WTC11 (cell line): ENCODE measurements around the gene BORCS6. TPM values are rescaled to one million over a fixed set of nuclear protein-coding genes. Genes with fewer than 3 reads are reported as not detected.

Experiments used
- ATAC-seq: fragments of 200-7000 bp; cut with Tn5 transposase; 2 replicates; pipeline ENCODE4 v1.10.0; 2021; ENCODE audit warnings: mild to moderate bottlenecking, moderate library complexity
- CTCF ChIA-PET: fragments of 300-600 bp; sonication (Branson Sonifier 250); formaldehyde crosslinking; loops from one replicate; lab custom pipeline; 2021; ENCODE audit warnings: antibody characterized with exemption; lab: Charles Lee
- POLR2A ChIA-PET: fragments of 350-600 bp; sonication (Branson Sonifier 250); formaldehyde crosslinking; loops from one replicate; lab custom pipeline; 2021; ENCODE audit warnings: antibody characterized with exemption; lab: Charles Lee
- DNase-seq: peaks from one replicate; pipeline ENCODE4 v3.0.0; 2021; ENCODE audit warnings: low spot score
- H3K27ac Mint-ChIP-seq: 2 replicates; pipeline ENCODE4 v1.8.0; 2021; ENCODE audit warnings: mixed read lengths
- H3K27me3 Mint-ChIP-seq: 2 replicates; pipeline ENCODE4 v1.8.0; 2021; ENCODE audit warnings: low read depth, mild to moderate bottlenecking, moderate library complexity, mixed read lengths
- H3K36me3 Mint-ChIP-seq: 2 replicates; pipeline ENCODE4 v1.8.0; 2021; ENCODE audit warnings: mixed read lengths
- H3K4me1 Mint-ChIP-seq: 2 replicates; pipeline ENCODE4 v1.8.0; 2022; ENCODE audit warnings: mixed read lengths
- H3K4me3 Mint-ChIP-seq: 2 replicates; pipeline ENCODE4 v1.8.0; 2021; ENCODE audit warnings: mild to moderate bottlenecking, moderate library complexity, mixed read lengths
- H3K9me3 Mint-ChIP-seq: 2 replicates; pipeline ENCODE4 v1.8.0; 2021; ENCODE audit warnings: mixed read lengths
- AR ChIP-seq: fragments of 250-450 bp; sonication (Bioruptor Pico); IDR thresholded peaks from 2 replicates; pipeline ENCODE4 v1.9.0; 2021; ENCODE audit warnings: mild to moderate bottlenecking
- ATF3 ChIP-seq: sonication (generic); formaldehyde crosslinking; conservative IDR thresholded peaks from 2 replicates; pipeline ENCODE4 v1.8.1; 2022; ENCODE audit warnings: mild to moderate bottlenecking, missing genetic modification reagents
- E2F4 ChIP-seq: sonication (generic); formaldehyde crosslinking; IDR thresholded peaks from 2 replicates; pipeline ENCODE4 v1.8.1; 2022; ENCODE audit warnings: low read depth, mild to moderate bottlenecking, moderate library complexity, missing genetic modification reagents, borderline replicate concordance
- HMGXB4 ChIP-seq: sonication (generic); formaldehyde crosslinking; IDR thresholded peaks from 2 replicates; pipeline ENCODE4 v1.8.1; 2023; ENCODE audit warnings: mild to moderate bottlenecking, moderate library complexity, missing genetic modification reagents
- KAT7 ChIP-seq: sonication (generic); formaldehyde crosslinking; IDR thresholded peaks from 2 replicates; pipeline ENCODE4 v1.8.1; 2023; ENCODE audit warnings: missing genetic modification reagents, mild to moderate bottlenecking, borderline replicate concordance
- MYBL2 ChIP-seq: sonication (generic); formaldehyde crosslinking; IDR thresholded peaks from 2 replicates; pipeline ENCODE4 v1.8.1; 2023; ENCODE audit warnings: mild to moderate bottlenecking, moderate library complexity, missing genetic modification reagents
- STAT6 ChIP-seq: sonication (generic); formaldehyde crosslinking; conservative IDR thresholded peaks from 2 replicates; pipeline ENCODE4 v1.8.1; 2023; ENCODE audit warnings: mild to moderate bottlenecking, low read depth, missing genetic modification reagents, moderate library complexity
- TEAD1 ChIP-seq: sonication (generic); formaldehyde crosslinking; IDR thresholded peaks from 2 replicates; pipeline ENCODE4 v1.8.0; 2022; ENCODE audit warnings: mild to moderate bottlenecking, missing genetic modification reagents
- ZBTB43 ChIP-seq: sonication (generic); formaldehyde crosslinking; IDR thresholded peaks from 2 replicates; pipeline ENCODE4 v1.8.1; 2023; ENCODE audit warnings: mild to moderate bottlenecking, missing genetic modification reagents
- ZNF317 ChIP-seq: sonication (generic); formaldehyde crosslinking; IDR thresholded peaks from 2 replicates; pipeline ENCODE4 v1.8.1; 2023; ENCODE audit warnings: low read depth, mild to moderate bottlenecking, moderate library complexity, missing genetic modification reagents, borderline replicate concordance
- ZNF416 ChIP-seq: fragments of 250-450 bp; sonication (Bioruptor Pico); IDR thresholded peaks from 2 replicates; pipeline ENCODE4 v1.9.0; 2021; ENCODE audit warnings: mild to moderate bottlenecking, inconsistent platforms
- ZNF512 ChIP-seq: sonication (generic); formaldehyde crosslinking; IDR thresholded peaks from 2 replicates; pipeline ENCODE4 v1.8.1; 2022; ENCODE audit warnings: missing genetic modification reagents, borderline replicate concordance
- ZNF532 ChIP-seq: fragments of 250-450 bp; sonication (Bioruptor Pico); IDR thresholded peaks from 2 replicates; pipeline ENCODE4 v1.9.0; 2021; ENCODE audit warnings: mild to moderate bottlenecking, borderline replicate concordance
- total RNA-seq: library from RNA; stranded (reverse); gene quantifications from 3 replicates; pipeline ENCODE4 v1.2.3, GENCODE V29; 2021

BORCS6 gene
- total RNA-seq, 1 experiment from 2014 or later: 5.6 TPM

- TF ChIP-seq E2F4 (CRISPR knock-in tag): no peak
- TF ChIP-seq, all 79 proteins: peak for 0
Measured at GRCh38 chr17:8173871-8174322, 16.1 kb downstream of the BORCS6 start (continued).

- CTCF ChIA-PET: interaction anchor here (1.0 to 2.0 kb wide), 4 partner anchors 9 to 113 kb away, joined by 3 to 6 read pairs (median 4); no protein-coding TSS in a partner anchor
- peak overlapping the region; percentile 85 for H3K4me3 Mint-ChIP-seq
- H3K36me3 Mint-ChIP-seq: no peaks in the 10 kb centered on the region
- DNase-seq (peak; percentile 66), ATAC-seq (peak; percentile 70)
- H3K4me1 Mint-ChIP-seq: peaks cover 31% of the 10 kb centered on the region
- POLR2A ChIA-PET: interaction anchor here (0.5 to 1.9 kb wide), 18 partner anchors 9 to 100 kb away, joined by 3 to 39 read pairs (median 4); partner anchors contain the start of genes HES7 and PER1
- peak overlapping the region; percentile 100 for H3K27ac Mint-ChIP-seq
- no peaks in the 10 kb centered on the region for H3K27me3 Mint-ChIP-seq
- H3K9me3 Mint-ChIP-seq: no peaks in the 10 kb centered on the region
- TF ChIP-seq MYBL2 (CRISPR knock-in tag) (peak; percentile 92), KAT7 (CRISPR knock-in tag) (peak; percentile 92; the same call in 1 of the 2 replicates), ZBTB43 (peak; percentile 94; the same call in 1 of the 2 replicates), ZNF416 (CRISPR knock-in tag) (peak; percentile 100), ZNF532 (CRISPR knock-in tag) (peak; percentile 100), ATF3 (CRISPR knock-in tag) (peak; percentile 85; the same call in 1 of the 2 replicates), ZNF317 (0 out of 2 replicates have a peak, but pooled peaks have one; percentile 58), AR (peak; percentile 99), HMGXB4 (CRISPR knock-in tag) (peak; percentile 44; the same call in 1 of the 2 replicates), STAT6 (CRISPR knock-in tag) (0 out of 2 replicates have a peak, but pooled peaks have one; percentile 92), TEAD1 (CRISPR knock-in tag) (peak; percentile 96), ZNF512 (CRISPR knock-in tag) (peak; percentile 55; the same call in 1 of the 2 replicates)
Measured at GRCh38 chr17:8173056-8173870, 16.7 kb downstream of the BORCS6 start.
